K562 (cell line): ENCODE measurements around the gene AFF3. TPM values are rescaled to one million over a fixed set of nuclear protein-coding genes. Genes with fewer than 3 reads are reported as not detected.

Source experiments
- ATAC-seq: fragments of 200-7000 bp; cut with Tn5 transposase; 3 replicates; pipeline ENCODE4 v1.9.1; 2020; ENCODE audit warnings: moderate library complexity
- BruUV-seq: library from RNA; stranded (reverse); fragments of 400-500 nt; replicated peaks from 2 replicates; lab custom pipeline; 2021; lab: Mats Ljungman, UMichigan
- CTCF ChIA-PET: fragments of 300-600 bp; formaldehyde crosslinking; extraction: SDS; loops from one replicate; lab custom pipeline; 2021; ENCODE audit warnings: low intra/inter-chr PET ratio; lab: Yijun Ruan, JAX
- POLR2A ChIA-PET: fragments of 300-600, 350-650 bp; sonication (Branson Sonifier 250); formaldehyde crosslinking; extraction: SDS; loops from one replicate; lab custom pipeline; 2021; ENCODE audit warnings: antibody characterized with exemption, inconsistent platforms; lab: Yijun Ruan, JAX
- DNase-seq, 4 experiments: peaks; one replicate each; pipeline versions ENCODE4 v3.0.0 to v3.0.0-alpha.2; 2011 to 2018; ENCODE audit warnings: low spot score in 3 of 4, mixed read lengths in 3 of 4; ENCODE audit errors: extremely low read depth in 1 of 4
- FAIRE-seq: peaks from 2 replicates; lab custom pipeline; 2011; peaks lifted over from hg19 to GRCh38; lab: Jason Lieb, UNC
- H2AFZ ChIP-seq: 2 replicates; pipeline ENCODE4 v1.6.0; 2011; ENCODE audit warnings: low read depth, low read length, control low read depth, inconsistent platforms
- H3K27ac ChIP-seq: fragments of 200-600 bp; 3 replicates; pipeline ENCODE4 v1.8.0; 2011; ENCODE audit warnings: low read depth, mild to moderate bottlenecking, control low read depth, inconsistent platforms, low read length, moderate library complexity, mixed read lengths; ENCODE audit errors: extremely low read depth
- H3K27me3 ChIP-seq, 2 experiments: fragments of 300-600 bp in 1 of 2; 2 replicates in 1 of 2; 3 replicates in 1 of 2; pipeline versions ENCODE4 v1.6.0 to v1.8.0; 2011; ENCODE audit warnings: inconsistent platforms in 2 of 2, low read length in 2 of 2, mild to moderate bottlenecking in 1 of 2, mixed read lengths in 1 of 2, moderate library complexity in 1 of 2; ENCODE audit not compliant: control insufficient read depth in 2 of 2, insufficient read depth in 2 of 2
- H3K36me3 ChIP-seq: fragments of 300-600 bp; 3 replicates; pipeline ENCODE4 v1.8.0; 2011; ENCODE audit warnings: mild to moderate bottlenecking, low read length, inconsistent platforms; ENCODE audit not compliant: control insufficient read depth, insufficient read depth
- H3K4me1 ChIP-seq, 2 experiments: fragments of 200-600 bp in 1 of 2; replicated peaks in 1 of 2; 2 replicates in 1 of 2; 3 replicates in 1 of 2; pipeline versions ENCODE4 v1.5.1 to v1.8.0; 2011; ENCODE audit warnings: inconsistent platforms in 2 of 2, low read length in 2 of 2, mild to moderate bottlenecking in 1 of 2, mixed read lengths in 1 of 2, moderate library complexity in 1 of 2; ENCODE audit not compliant: control insufficient read depth in 2 of 2, insufficient read depth in 2 of 2
- H3K4me2 ChIP-seq: 2 replicates; pipeline ENCODE4 v1.6.1; 2011; ENCODE audit warnings: low read length, control low read depth, inconsistent platforms, mixed read lengths; ENCODE audit not compliant: insufficient read depth
- H3K4me3 ChIP-seq: fragments of 200-600 bp; sonication (generic), shearing (Covaris generic); 2 replicates; pipeline ENCODE4 v1.5.1; 2016; ENCODE audit warnings: control low read depth, inconsistent platforms
- H3K79me2 ChIP-seq: fragments of 200-600 bp; 3 replicates; pipeline ENCODE4 v1.8.0; 2011; ENCODE audit warnings: low read length, inconsistent platforms; ENCODE audit not compliant: control insufficient read depth, insufficient read depth
- H3K9ac ChIP-seq, 2 experiments: 2 replicates each; pipeline versions ENCODE4 v1.6.0 to v1.6.1; 2011; ENCODE audit warnings: low read depth in 2 of 2, low read length in 2 of 2, control low read depth in 1 of 2, inconsistent platforms in 1 of 2, mild to moderate bottlenecking in 1 of 2, mixed read lengths in 1 of 2; ENCODE audit not compliant: insufficient read depth in 1 of 2
- H3K9me1 ChIP-seq: one replicate; pipeline ENCODE4 v1.6.0; 2011; ENCODE audit warnings: inconsistent platforms, mild to moderate bottlenecking, low read length, moderate library complexity; ENCODE audit not compliant: control insufficient read depth, insufficient read depth
- H3K9me3 ChIP-seq: replicated peaks from 2 replicates; pipeline ENCODE4 v1.5.1; 2011; ENCODE audit warnings: low read depth, low read length, inconsistent platforms; ENCODE audit not compliant: control insufficient read depth, insufficient read depth
- H4K20me1 ChIP-seq: replicated peaks from 2 replicates; pipeline ENCODE4 v1.6.1; 2011; ENCODE audit warnings: low read length, inconsistent platforms, mixed read lengths; ENCODE audit not compliant: control insufficient read depth, insufficient read depth
- BRD4 ChIP-seq: fragments of 200-600 bp; sonication (generic); IDR thresholded peaks from 2 replicates; pipeline ENCODE4 v1.6.1; 2017; ENCODE audit warnings: inconsistent platforms
- CHCHD3 ChIP-seq: fragments of 250-450 bp; sonication (Bioruptor Pico); IDR thresholded peaks from 2 replicates; pipeline ENCODE4 v2.1.2; 2022; ENCODE audit warnings: mild to moderate bottlenecking
- CHD1 ChIP-seq: fragments of 200-600 bp; sonication (generic); IDR thresholded peaks from one replicate; pipeline ENCODE4 v1.6.1; 2012; ENCODE audit warnings: mild to moderate bottlenecking, moderate library complexity, low read length, inconsistent platforms
- CXXC5 ChIP-seq: fragments of 250-450 bp; sonication (Bioruptor Pico); IDR thresholded peaks from 2 replicates; pipeline ENCODE4 v1.8.0; 2022; ENCODE audit warnings: inconsistent platforms, mild to moderate bottlenecking, moderate library complexity
- DPF2 ChIP-seq: fragments of 450-650 bp; IDR thresholded peaks from 2 replicates; pipeline ENCODE4 v1.6.1; 2016
- GATA2 ChIP-seq: sonication (generic); formaldehyde crosslinking; IDR thresholded peaks from 2 replicates; pipeline ENCODE4 v1.4.0; 2020; ENCODE audit warnings: mild to moderate bottlenecking, missing genetic modification reagents
- KLF16 ChIP-seq: IDR thresholded peaks from 2 replicates; pipeline ENCODE4 v1.6.1; 2016; ENCODE audit warnings: antibody characterized with exemption
- MEIS2 ChIP-seq: fragments of 450-650 bp; IDR thresholded peaks from 2 replicates; pipeline ENCODE4 v1.6.1; 2014; ENCODE audit warnings: mild to moderate bottlenecking; ENCODE audit not compliant: partially characterized antibody
- MTA1 ChIP-seq: fragments of 450-650 bp; IDR thresholded peaks from 2 replicates; pipeline ENCODE4 v1.6.1; 2017; ENCODE audit warnings: borderline replicate concordance
- MXI1 ChIP-seq: IDR thresholded peaks from 2 replicates; pipeline ENCODE4 v1.6.1; 2011; ENCODE audit warnings: low read depth, mild to moderate bottlenecking, improper control_type of control experiment, low read length
- NCOR1 ChIP-seq: fragments of 450-650 bp; IDR thresholded peaks from 2 replicates; pipeline ENCODE4 v1.6.1; 2016; ENCODE audit warnings: mild to moderate bottlenecking, moderate library complexity
- SMARCA5 ChIP-seq: fragments of 450-650 bp; IDR thresholded peaks from 2 replicates; pipeline ENCODE4 v1.6.1; 2016
- SNIP1 ChIP-seq: fragments of 450-650 bp; IDR thresholded peaks from 2 replicates; pipeline ENCODE4 v1.7.1; 2017; ENCODE audit warnings: low read depth, mild to moderate bottlenecking
- ZBTB1 ChIP-seq: sonication (generic); formaldehyde crosslinking; IDR thresholded peaks from 2 replicates; pipeline ENCODE4 v1.8.1; 2023; ENCODE audit warnings: missing genetic modification reagents, low read depth, mild to moderate bottlenecking, borderline replicate concordance
- ZFX ChIP-seq: sonication (generic); formaldehyde crosslinking; IDR thresholded peaks from 2 replicates; pipeline ENCODE4 v1.8.0; 2022; ENCODE audit warnings: mild to moderate bottlenecking, missing genetic modification reagents, moderate library complexity
- ZKSCAN3 ChIP-seq: fragments of 250-450 bp; sonication (Bioruptor Pico); IDR thresholded peaks from 2 replicates; pipeline ENCODE4 v1.4.0; 2020
- ZNF197 ChIP-seq: fragments of 200-800 bp; sonication (Bioruptor generic); IDR thresholded peaks from 2 replicates; pipeline ENCODE4 v1.6.1; 2016; ENCODE audit warnings: low read depth, missing genetic modification characterization, missing compliant biosample characterization
- ZNF24 ChIP-seq: fragments of 450-650 bp; IDR thresholded peaks from 2 replicates; pipeline ENCODE4 v1.6.1; 2016
- ZNF274 ChIP-seq: IDR thresholded peaks from 2 replicates; pipeline ENCODE4 v1.6.1; 2011; ENCODE audit warnings: low read depth, mild to moderate bottlenecking, low read length, moderate library complexity, borderline replicate concordance
- ZNF280B ChIP-seq: fragments of 250-450 bp; sonication (Bioruptor Pico); IDR thresholded peaks from 2 replicates; pipeline ENCODE4 v1.5.1; 2021; ENCODE audit warnings: mild to moderate bottlenecking
- ZNF584 ChIP-seq: fragments of 200-800 bp; sonication (Bioruptor generic); IDR thresholded peaks from 2 replicates; pipeline ENCODE4 v1.6.1; 2016; ENCODE audit warnings: low read depth, mild to moderate bottlenecking, missing genetic modification characterization, missing compliant biosample characterization
- ZNF589 ChIP-seq: fragments of 200-800 bp; sonication (Bioruptor generic); IDR thresholded peaks from 2 replicates; pipeline ENCODE4 v1.6.1; 2016; ENCODE audit warnings: low read depth, missing genetic modification characterization, missing compliant biosample characterization
- WGBS: fragments of 100-300 bp; shearing (Covaris generic); methylation state at CpG from one replicate; pipeline ENCODE4 v1.1.6; 2016; ENCODE audit warnings: low coverage, mixed read lengths; ENCODE audit not compliant: insufficient coverage; ENCODE audit errors: missing lambda C conversion rate; 5-methylcytosine and 5-hydroxymethylcytosine counted together
- in situ Hi-C: fragments of 300-500 bp; cut with MboI; formaldehyde crosslinking; loops from 4 replicates; pipeline ENCODE4 v1.15.0; 2018; ENCODE audit warnings: inconsistent platforms, mixed read lengths
- intact Hi-C: fragments of 100-400 bp; cut with micrococcal nuclease; formaldehyde crosslinking; loops from 2 replicates; pipeline ENCODE4 v1.14.2; 2022
- polyA plus RNA-seq, 8 experiments: library from polyadenylated mRNA; depleted of rRNA in 4 of 8; stranded (reverse) in 5 of 8; unstranded in 3 of 8; fragments of >200 nt; fragmentation: Nextera tagmentation in 2 of 8; fragmentation: Illumina TruSeq in 1 of 8; extraction: Ambion mirVana in 2 of 8; extraction: Trizol in 1 of 8; gene quantifications; 2 replicates each; pipeline versions ENCODE4 v1.2.1 to v1.2.3, GENCODE V29; 2011 to 2014; ENCODE audit warnings: inconsistent platforms in 1 of 8, missing spikeins in 1 of 8
- total RNA-seq, 7 experiments: library from RNA; depleted of rRNA in 6 of 7; stranded (reverse); fragments of >200 nt in 6 of 7; fragmentation: Illumina TruSeq in 2 of 7; extraction: Trizol in 2 of 7; gene quantifications; 2 replicates each; pipeline versions ENCODE4 v1.2.1 to v1.2.3, GENCODE V29; 2011 to 2021; ENCODE audit warnings: low replicate concordance in 1 of 7

The AFF3 gene
- total and polyA plus RNA-seq, 9 of the 15 experiments (the other 6 are each of a cell fraction or from before 2014, with no cell fraction given) = 0.02 to 0.11 TPM; not detected in 7

- DNase-seq = peak in 3 of 4 experiments; percentile 10 to 88 (median 40)
- BruUV-seq = no TSS peak
- in situ Hi-C loops = no loop called here
- TF ChIP-seq CHCHD3 (CRISPR knock-in tag) = no peak
- no peak for TF ChIP-seq SNIP1
- TF ChIP-seq ZFX (CRISPR knock-in tag) = peak; percentile 63
- peak; percentile 79 for TF ChIP-seq CXXC5 (CRISPR knock-in tag)
- 0 out of 2 replicates have a peak, but pooled peaks have one; percentile 46 for TF ChIP-seq ZNF197
- TF ChIP-seq MXI1 = no peak
- TF ChIP-seq ZBTB1 (CRISPR knock-in tag) = no peak
- TF ChIP-seq CHD1 = no peak
- no peak for TF ChIP-seq MTA1
- peak; percentile 10; the same call in 1 of the 2 replicates for TF ChIP-seq KLF16
- TF ChIP-seq DPF2 = peak; percentile 29; the same call in 1 of the 2 replicates
- peak; percentile 61; the same call in 1 of the 2 replicates for TF ChIP-seq GATA2 (CRISPR knock-in tag)
- no peak for TF ChIP-seq ZNF280B (CRISPR knock-in tag)
- TF ChIP-seq BRD4 = no peak
- TF ChIP-seq NCOR1 = peak; percentile 65
- TF ChIP-seq MEIS2 = no peak
- TF ChIP-seq ZNF589 (CRISPR knock-in tag) = 0 out of 2 replicates have a peak, but pooled peaks have one; percentile 55
- no peak for TF ChIP-seq ZNF24
- TF ChIP-seq SMARCA5 = no peak
- TF ChIP-seq ZNF584 (CRISPR knock-in tag) = 0 out of 2 replicates have a peak, but pooled peaks have one; percentile 25
- TF ChIP-seq ZNF274 = no peak
- peak; percentile 70 for TF ChIP-seq ZKSCAN3
Measured at GRCh38 chr2:99636144-99637034, 506.0 kb downstream of the AFF3 start.

More at GRCh38 chr2:99636144-99637034, 506.0 kb downstream of the AFF3 start:
- ATAC-seq (peak; percentile 78), FAIRE-seq (peak; percentile 58)
- Histone ChIP-seq H3K9me3 (no peaks in the 10 kb centered on the region), H3K36me3 (no peaks in the 10 kb centered on the region), H2AFZ (peak overlapping the region; percentile 34), H3K4me3 (no peak overlapping the region), H3K4me1 (peaks cover 6 to 7% of the 10 kb centered on the region in 2 experiments; a peak in 3 of 5 replicates), H4K20me1 (no peaks in the 10 kb centered on the region), H3K27ac (no peak overlapping the region), H3K79me2 (no peaks in the 10 kb centered on the region), H3K4me2 (no peak overlapping the region; the same call in 1 of the 2 replicates), H3K27me3 (peaks cover 0 to 11% of the 10 kb centered on the region in 2 experiments; a peak in 1 of 5 replicates), H3K9ac (peak overlapping the region in 1 of 2 experiments; percentile 73; a peak in 1 of 4 replicates), H3K9me1 (no peaks in the 10 kb centered on the region)
- intact Hi-C loops = no loop called here
- ChIA-PET POLR2A (no interaction called here), CTCF (no interaction called here)
- WGBS = 6% methylated on average over 19 of the region's 19 CpGs
